ENCODE measurements around the gene ANXA11.

ANXA11 gene

GRCh38 chr10:80202934-80203834 is 2.2 kb downstream of the ANXA11 start (continued):
- TF ChIP-seq KLF8 (tag by site-specific recombination; IDR thresholded peaks at IDR 0.05) (peak; percentile 43), ZNF138 (tag by site-specific recombination; IDR thresholded peaks at IDR 0.05; ENCODE audit: borderline replicate concordance) (no peak), ZNF404 (tag by site-specific recombination; IDR thresholded peaks at IDR 0.05) (no peak), SETDB1 (IDR thresholded peaks at IDR 0.05; ENCODE audit: insufficient read length, low read length) (peak; percentile 55), ZNF518A (tag by site-specific recombination; conservative IDR thresholded peaks at IDR 0.05; ENCODE audit: low read depth) (no peak; the same call in 1 of the 2 replicates), ZNF544 (tag by site-specific recombination; IDR thresholded peaks at IDR 0.05) (no peak), ZNF341 (tag by site-specific recombination; IDR thresholded peaks at IDR 0.05; ENCODE audit: low read depth) (peak; percentile 67), ZBTB21 (tag by site-specific recombination; IDR thresholded peaks at IDR 0.05) (no peak), MYNN (tag by site-specific recombination; IDR thresholded peaks at IDR 0.05; ENCODE audit: borderline replicate concordance) (no peak), ZNF121 (tag by site-specific recombination; IDR thresholded peaks at IDR 0.05) (peak; percentile 96), ZNF707 (tag by site-specific recombination; IDR thresholded peaks at IDR 0.05) (no peak), ZNF449 (tag by site-specific recombination; IDR thresholded peaks at IDR 0.05) (no peak), PRDM6 (tag by site-specific recombination; IDR thresholded peaks at IDR 0.05) (no peak), ZNF639 (tag by site-specific recombination; IDR thresholded peaks at IDR 0.05) (peak; percentile 50; the same call in 1 of the 2 replicates), ZNF747 (tag by site-specific recombination; IDR thresholded peaks at IDR 0.05) (no peak), ZNF529 (tag by site-specific recombination; IDR thresholded peaks at IDR 0.05; ENCODE audit: insufficient replicate concordance) (no peak), ZSCAN4 (tag by site-specific recombination; IDR thresholded peaks at IDR 0.05) (no peak), ZNF416 (tag by site-specific recombination; IDR thresholded peaks at IDR 0.05) (no peak), ZNF266 (tag by site-specific recombination; IDR thresholded peaks at IDR 0.05; ENCODE audit: low read depth) (no peak), TCF7L2 (IDR thresholded peaks at IDR 0.05; ENCODE audit: borderline replicate concordance, low read depth, low read length) (no peak), PRDM4 (tag by site-specific recombination; IDR thresholded peaks at IDR 0.05) (no peak), ZNF324 (tag by site-specific recombination; IDR thresholded peaks at IDR 0.05) (no peak), ZBTB48 (tag by site-specific recombination; IDR thresholded peaks at IDR 0.05) (no peak), ZNF248 (tag by site-specific recombination; IDR thresholded peaks at IDR 0.05) (no peak), ZNF658 (tag by site-specific recombination; IDR thresholded peaks at IDR 0.05) (no peak), ZFP3 (tag by site-specific recombination; IDR thresholded peaks at IDR 0.05; ENCODE audit: low read depth) (no peak)

All from HEK293 (cell line).